H9 (cell line): ENCODE data around the gene SEC14L5. TPM values are rescaled to one million over a fixed set of nuclear protein-coding genes. Genes with fewer than 3 reads are reported as not detected.

Experiments
- DNase-seq: peaks from one replicate; pipeline ENCODE4 v3.0.0-alpha.2; 2017
- H2AFZ ChIP-seq: one replicate; pipeline ENCODE4 v1.6.1; 2013; ENCODE audit warnings: mild to moderate bottlenecking, low read length, control low read depth, moderate library complexity
- H2AK5ac ChIP-seq: 2 replicates; pipeline ENCODE4 v1.6.1; 2013; ENCODE audit warnings: low read length, control low read depth, mixed read lengths; ENCODE audit not compliant: insufficient read length
- H2BK120ac ChIP-seq: one replicate; pipeline ENCODE4 v1.6.1; 2013; ENCODE audit warnings: low read depth, mild to moderate bottlenecking, low read length, control low read depth, inconsistent platforms; ENCODE audit not compliant: poor library complexity, severe bottlenecking
- H2BK12ac ChIP-seq: 2 replicates; pipeline ENCODE4 v1.6.1; 2013; ENCODE audit warnings: low read length, control low read depth, mixed read lengths, low read depth; ENCODE audit not compliant: insufficient read length
- H2BK15ac ChIP-seq: 2 replicates; pipeline ENCODE4 v1.6.1; 2013; ENCODE audit warnings: low read depth, low read length, control low read depth
- H2BK20ac ChIP-seq: one replicate; pipeline ENCODE4 v1.6.1; 2013; ENCODE audit warnings: low read depth, mild to moderate bottlenecking, low read length, control low read depth, inconsistent platforms; ENCODE audit not compliant: poor library complexity, severe bottlenecking
- H2BK5ac ChIP-seq: 2 replicates; pipeline ENCODE4 v1.6.1; 2013; ENCODE audit warnings: low read length, control low read depth, mixed read lengths; ENCODE audit not compliant: insufficient read length
- H3K14ac ChIP-seq: 2 replicates; pipeline ENCODE4 v1.6.1; 2013; ENCODE audit warnings: low read length, control low read depth; ENCODE audit not compliant: insufficient read depth
- H3K18ac ChIP-seq: 2 replicates; pipeline ENCODE4 v1.6.1; 2013; ENCODE audit warnings: low read depth, mild to moderate bottlenecking, mixed read lengths, low read length, control low read depth; ENCODE audit not compliant: insufficient read length
- H3K23ac ChIP-seq: 2 replicates; pipeline ENCODE4 v1.6.1; 2013; ENCODE audit warnings: low read length, control low read depth, mixed read lengths, low read depth; ENCODE audit not compliant: insufficient read length
- H3K23me2 ChIP-seq: 2 replicates; pipeline ENCODE4 v1.6.1; 2013; ENCODE audit warnings: low read depth, mild to moderate bottlenecking, mixed read lengths, low read length, control low read depth; ENCODE audit not compliant: insufficient read length, poor library complexity, severe bottlenecking
- H3K27ac ChIP-seq: 2 replicates; pipeline ENCODE4 v1.5.1; 2013; ENCODE audit warnings: low read length, control low read depth, mixed read lengths, low read depth; ENCODE audit not compliant: insufficient read length
- H3K27me3 ChIP-seq: 2 replicates; pipeline ENCODE4 v1.6.1; 2013; ENCODE audit warnings: low read length, control low read depth, inconsistent platforms; ENCODE audit not compliant: insufficient read depth
- H3K4ac ChIP-seq: 2 replicates; pipeline ENCODE4 v1.6.1; 2013; ENCODE audit warnings: low read depth, mild to moderate bottlenecking, control low read depth, inconsistent platforms, low read length, moderate library complexity
- H3K4me1 ChIP-seq: 2 replicates; pipeline ENCODE4 v1.6.1; 2013; ENCODE audit warnings: low read length, control low read depth, inconsistent platforms; ENCODE audit not compliant: insufficient read depth
- H3K4me2 ChIP-seq: 2 replicates; pipeline ENCODE4 v1.6.1; 2013; ENCODE audit warnings: low read length, control low read depth, mixed read lengths; ENCODE audit not compliant: insufficient read length, insufficient read depth
- H3K56ac ChIP-seq: 2 replicates; pipeline ENCODE4 v1.6.1; 2013; ENCODE audit warnings: low read depth, mild to moderate bottlenecking, mixed read lengths, low read length, control low read depth; ENCODE audit not compliant: insufficient read length
- H3K79me1 ChIP-seq: 2 replicates; pipeline ENCODE4 v1.6.1; 2013; ENCODE audit warnings: low read depth, mild to moderate bottlenecking, moderate library complexity, low read length, control low read depth, inconsistent platforms; ENCODE audit not compliant: insufficient read depth, poor library complexity, severe bottlenecking
- H3K79me2 ChIP-seq: 2 replicates; pipeline ENCODE4 v1.6.1; 2013; ENCODE audit warnings: low read length, control low read depth, inconsistent platforms; ENCODE audit not compliant: insufficient read depth
- H3K9ac ChIP-seq: 2 replicates; pipeline ENCODE4 v1.6.1; 2013; ENCODE audit warnings: low read length, control low read depth, mixed read lengths; ENCODE audit not compliant: insufficient read length; ENCODE audit errors: extremely low read depth
- H3K9me3 ChIP-seq: one replicate; pipeline ENCODE4 v1.6.1; 2013; ENCODE audit warnings: low read depth, low read length, inconsistent platforms; ENCODE audit not compliant: control insufficient read depth
- H3T11ph ChIP-seq: one replicate; pipeline ENCODE4 v1.6.1; 2013; ENCODE audit warnings: mild to moderate bottlenecking, low read length, control low read depth, inconsistent platforms
- H4K20me1 ChIP-seq: one replicate; pipeline ENCODE4 v1.6.1; 2013; ENCODE audit not compliant: control insufficient read depth, insufficient read length, insufficient read depth
- H4K5ac ChIP-seq: 2 replicates; pipeline ENCODE4 v1.6.1; 2013; ENCODE audit warnings: low read depth, mild to moderate bottlenecking, mixed read lengths, low read length, control low read depth; ENCODE audit not compliant: insufficient read length
- H4K8ac ChIP-seq: replicated peaks from 2 replicates; pipeline ENCODE4 v1.6.1; 2013; ENCODE audit warnings: low read length, control low read depth, mixed read lengths, low read depth; ENCODE audit not compliant: insufficient read length
- H4K91ac ChIP-seq: 2 replicates; pipeline ENCODE4 v1.6.1; 2013; ENCODE audit warnings: low read depth, mild to moderate bottlenecking, moderate library complexity, mixed read lengths, low read length, control low read depth; ENCODE audit not compliant: insufficient read length
- H3K27ac Mint-ChIP-seq, 3 experiments: 2 replicates in 2 of 3; 3 replicates in 1 of 3; pipeline ENCODE4 v1.8.0; 2020 to 2021; ENCODE audit warnings: mixed read lengths in 3 of 3, mild to moderate bottlenecking in 1 of 3, moderate library complexity in 1 of 3
- H3K27me3 Mint-ChIP-seq: 2 replicates; pipeline ENCODE4 v1.8.0; 2021; ENCODE audit warnings: low read depth, mild to moderate bottlenecking, moderate library complexity, mixed read lengths
- H3K36me3 Mint-ChIP-seq, 3 experiments: 2 replicates in 2 of 3; 3 replicates in 1 of 3; pipeline ENCODE4 v1.8.0; 2020 to 2021; ENCODE audit warnings: low read depth in 3 of 3, mixed read lengths in 3 of 3; ENCODE audit not compliant: insufficient read depth in 1 of 3
- H3K4me1 Mint-ChIP-seq, 2 experiments: 2 replicates each; pipeline ENCODE4 v1.8.0; 2020; ENCODE audit warnings: mixed read lengths in 2 of 2
- H3K4me3 Mint-ChIP-seq, 2 experiments: 2 replicates in 1 of 2; 3 replicates in 1 of 2; pipeline ENCODE4 v1.8.0; 2020 to 2021; ENCODE audit warnings: mild to moderate bottlenecking in 2 of 2, mixed read lengths in 2 of 2, moderate library complexity in 1 of 2
- H3K9me3 Mint-ChIP-seq, 2 experiments: 2 replicates in 1 of 2; 3 replicates in 1 of 2; pipeline ENCODE4 v1.8.0; 2020; ENCODE audit warnings: mild to moderate bottlenecking in 2 of 2, mixed read lengths in 2 of 2, moderate library complexity in 1 of 2
- WGBS: extraction: QIAGEN DNeasy Blood & Tissue Kit; methylation state at CpG from one replicate; pipeline ENCODE4 v1.1.7; 2013; ENCODE audit warnings: missing lambda C conversion rate, low lambda C conversion rate, mixed read lengths; ENCODE audit not compliant: insufficient read length; ENCODE audit errors: extremely low coverage; 5-methylcytosine and 5-hydroxymethylcytosine counted together
- total RNA-seq: library from RNA; stranded (reverse); gene quantifications from 2 replicates; pipeline ENCODE4 v1.2.1, GENCODE V29; 2021
- TF ChIP-seq, protein P1 (sequence below): fragments of 200-600 bp; sonication (generic); conservative IDR thresholded peaks from 3 replicates; pipeline ENCODE4 v1.8.0; 2021; ENCODE audit warnings: antibody characterized with exemption, mild to moderate bottlenecking

SEC14L5 gene
- total RNA-seq, 1 experiment from 2014 or later, result 4.1 TPM

DNA sequence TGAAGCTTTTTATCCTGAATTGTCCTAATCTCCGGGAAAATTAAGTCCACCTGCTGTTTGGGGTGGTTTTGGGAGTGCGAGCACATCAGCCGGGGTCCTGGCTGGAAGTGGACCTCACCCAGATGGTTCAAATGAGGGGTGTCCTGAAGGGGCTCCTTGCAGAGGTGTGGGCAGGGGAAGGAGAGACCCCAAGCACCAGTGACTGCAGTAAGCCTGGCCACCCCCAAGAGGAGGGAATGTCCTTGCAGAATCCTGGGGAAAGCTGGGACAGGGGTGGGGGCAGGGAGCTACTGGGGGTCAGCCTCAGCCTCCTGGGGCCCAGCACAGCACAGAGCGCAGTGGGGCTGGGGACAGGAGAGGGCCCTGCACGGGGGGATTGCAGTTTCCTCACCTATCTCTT lies 46.2 kb downstream of the SEC14L5 start:
- H3K27me3 Mint-ChIP-seq, result peaks cover 3% of the 10 kb centered on the region; the same call in 1 of the 2 replicates
- Histone ChIP-seq H3K56ac (no peak overlapping the region), H4K91ac (no peak overlapping the region), H4K5ac (no peak overlapping the region), H4K20me1 (no peaks in the 10 kb centered on the region), H2BK20ac (no peak overlapping the region), H2BK5ac (no peak overlapping the region), H2BK120ac (no peak overlapping the region), H2BK15ac (no peak overlapping the region), H3K9ac (no peak overlapping the region), H3T11ph (no peak overlapping the region), H3K18ac (no peak overlapping the region), H2AK5ac (no peak overlapping the region), H3K27me3 (no peaks in the 10 kb centered on the region), H3K79me2 (no peaks in the 10 kb centered on the region), H2AFZ (no peak overlapping the region), H3K14ac (no peak overlapping the region), H3K79me1 (no peaks in the 10 kb centered on the region), H3K4me1 (no peaks in the 10 kb centered on the region), H3K23ac (no peak overlapping the region), H3K4me2 (no peak overlapping the region), H3K27ac (no peak overlapping the region), H3K23me2 (no peaks in the 10 kb centered on the region), H2BK12ac (no peak overlapping the region), H3K4ac (no peak overlapping the region), H4K8ac (no peak overlapping the region), H3K9me3 (no peaks in the 10 kb centered on the region)
- H3K36me3 Mint-ChIP-seq, result no peaks in the 10 kb centered on the region
- no peak for DNase-seq
- TF ChIP-seq, protein P1, sequence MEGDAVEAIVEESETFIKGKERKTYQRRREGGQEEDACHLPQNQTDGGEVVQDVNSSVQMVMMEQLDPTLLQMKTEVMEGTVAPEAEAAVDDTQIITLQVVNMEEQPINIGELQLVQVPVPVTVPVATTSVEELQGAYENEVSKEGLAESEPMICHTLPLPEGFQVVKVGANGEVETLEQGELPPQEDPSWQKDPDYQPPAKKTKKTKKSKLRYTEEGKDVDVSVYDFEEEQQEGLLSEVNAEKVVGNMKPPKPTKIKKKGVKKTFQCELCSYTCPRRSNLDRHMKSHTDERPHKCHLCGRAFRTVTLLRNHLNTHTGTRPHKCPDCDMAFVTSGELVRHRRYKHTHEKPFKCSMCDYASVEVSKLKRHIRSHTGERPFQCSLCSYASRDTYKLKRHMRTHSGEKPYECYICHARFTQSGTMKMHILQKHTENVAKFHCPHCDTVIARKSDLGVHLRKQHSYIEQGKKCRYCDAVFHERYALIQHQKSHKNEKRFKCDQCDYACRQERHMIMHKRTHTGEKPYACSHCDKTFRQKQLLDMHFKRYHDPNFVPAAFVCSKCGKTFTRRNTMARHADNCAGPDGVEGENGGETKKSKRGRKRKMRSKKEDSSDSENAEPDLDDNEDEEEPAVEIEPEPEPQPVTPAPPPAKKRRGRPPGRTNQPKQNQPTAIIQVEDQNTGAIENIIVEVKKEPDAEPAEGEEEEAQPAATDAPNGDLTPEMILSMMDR, result no peak
- no peak overlapping the region for H3K4me3 Mint-ChIP-seq
- H3K4me1 Mint-ChIP-seq, result no peaks in the 10 kb centered on the region
- no peaks in the 10 kb centered on the region for H3K9me3 Mint-ChIP-seq
- peak overlapping the region in 1 of 3 experiments; percentile 59; a peak in 1 of 7 replicates for H3K27ac Mint-ChIP-seq
- no CpG with 5 or more reads among the region's 5 CpGs for WGBS
